ENCODE measurements around the gene LKAAEAR1.
"Not testable (repeated sequence)": the region's sequence is repeated elsewhere in the genome, so short reads cannot be mapped to it uniquely, and the experiment has no call there.

The LKAAEAR1 gene

GRCh38 chr20:64083804-64084684 lies at the start of gene LKAAEAR1:
TSS of gene LKAAEAR1 (minus strand) at chr20:64084398. CDS start at chr20:64084219, 179 bp downstream.
- peak within 1 kb of the TSS; percentile 31 for H3K4me3 ChIP-seq (replicated peaks; ENCODE audit: low read depth, low read length)
- TF ChIP-seq CTCF (IDR thresholded peaks at IDR 0.05; ENCODE audit: low read depth, low read length, missing control alignments), result no peak
- DNase-seq (ENCODE audit: extremely low read depth, low read depth), result no peak

- DNase-seq (ENCODE audit: extremely low read depth, low read depth), result peak; percentile 2
- TF ChIP-seq CTCF (IDR thresholded peaks at IDR 0.05; ENCODE audit: low read depth, low read length, missing control alignments), result peak; percentile 22
- no peak overlapping the region for H3K4me3 ChIP-seq (replicated peaks; ENCODE audit: low read depth, low read length)
Observed at GRCh38 chr20:64131406-64131805, 47.2 kb upstream of the LKAAEAR1 start.

- TF ChIP-seq CTCF (IDR thresholded peaks at IDR 0.05; ENCODE audit: low read depth, low read length, missing control alignments), result no peak
- no peak overlapping the region for H3K4me3 ChIP-seq (replicated peaks; ENCODE audit: low read depth, low read length)
- no peak for DNase-seq (ENCODE audit: extremely low read depth, low read depth)
Observed at GRCh38 chr20:64130876-64131275, 46.7 kb upstream of the LKAAEAR1 start.

GRCh38 chr20:64130271-64130670 lies 46.1 kb upstream of the LKAAEAR1 start:
- DNase-seq (ENCODE audit: extremely low read depth, low read depth), result no peak
- no peak overlapping the region for H3K4me3 ChIP-seq (replicated peaks; ENCODE audit: low read depth, low read length)
- TF ChIP-seq CTCF (IDR thresholded peaks at IDR 0.05; ENCODE audit: low read depth, low read length, missing control alignments), result no peak

GRCh38 chr20:64129146-64129782 lies 45.1 kb upstream of the LKAAEAR1 start:
- TF ChIP-seq CTCF (IDR thresholded peaks at IDR 0.05; ENCODE audit: low read depth, low read length, missing control alignments), result no peak
- DNase-seq (ENCODE audit: extremely low read depth, low read depth), result no peak
- no peak overlapping the region for H3K4me3 ChIP-seq (replicated peaks; ENCODE audit: low read depth, low read length)

- DNase-seq (ENCODE audit: extremely low read depth, low read depth), result not testable (repeated sequence)
Observed at GRCh38 chr20:64123517-64123916, 39.3 kb upstream of the LKAAEAR1 start.

GRCh38 chr20:64122927-64123326 lies 38.7 kb upstream of the LKAAEAR1 start:
- H3K4me3 ChIP-seq (replicated peaks; ENCODE audit: low read depth, low read length); DNase-seq (ENCODE audit: extremely low read depth, low read depth): not testable (repeated sequence)

More at GRCh38 chr20:64123517-64123916, 39.3 kb upstream of the LKAAEAR1 start:
- not testable (repeated sequence) for H3K4me3 ChIP-seq (replicated peaks; ENCODE audit: low read depth, low read length)
